ENCODE results near the gene SRP54.
"Not testable (repeated sequence)": the region's sequence is repeated elsewhere in the genome, so short reads cannot be mapped to it uniquely, and the experiment has no call there.

Gene SRP54

GRCh38 chr14:34983148-34983760 is 462 bp downstream of the SRP54 start:
- in situ Hi-C loops (cut with MboI; ENCODE audit: low sequenced_read_pairs), result no loop called here

- in situ Hi-C loops (cut with MboI; ENCODE audit: low sequenced_read_pairs), result no loop called here
Measured at GRCh38 chr14:34983786-34984185, 994 bp downstream of the SRP54 start.

GRCh38 chr14:34985740-34986139 is 2.9 kb downstream of the SRP54 start:
- in situ Hi-C loops (cut with MboI; ENCODE audit: low sequenced_read_pairs), result no loop called here

- in situ Hi-C loops (cut with MboI; ENCODE audit: low sequenced_read_pairs), result no loop called here
Measured at GRCh38 chr14:34987180-34987579, 4.4 kb downstream of the SRP54 start.

- in situ Hi-C loops (cut with MboI; ENCODE audit: low sequenced_read_pairs), result no loop called here
Measured at GRCh38 chr14:34989762-34990161, 7.0 kb downstream of the SRP54 start.

- in situ Hi-C loops (cut with MboI; ENCODE audit: low sequenced_read_pairs), result no loop called here
Measured at GRCh38 chr14:34993426-34993825, 10.6 kb downstream of the SRP54 start.

- in situ Hi-C loops (cut with MboI; ENCODE audit: low sequenced_read_pairs), result no loop called here
Measured at GRCh38 chr14:34994668-34995067, 11.9 kb downstream of the SRP54 start.

- in situ Hi-C loops (cut with MboI; ENCODE audit: low sequenced_read_pairs), result no loop called here
Measured at GRCh38 chr14:34997762-34998161, 15.0 kb downstream of the SRP54 start.

GRCh38 chr14:34999500-34999899 is 16.7 kb downstream of the SRP54 start:
- in situ Hi-C loops (cut with MboI; ENCODE audit: low sequenced_read_pairs), result no loop called here

- in situ Hi-C loops (cut with MboI; ENCODE audit: low sequenced_read_pairs), result no loop called here
Measured at GRCh38 chr14:35001621-35002020, 18.8 kb downstream of the SRP54 start.

GRCh38 chr14:35004839-35005238 is 22.0 kb downstream of the SRP54 start:
- in situ Hi-C loops (cut with MboI; ENCODE audit: low sequenced_read_pairs), result no loop called here

GRCh38 chr14:35016568-35016967 is 33.8 kb downstream of the SRP54 start:
- in situ Hi-C loops (cut with MboI; ENCODE audit: low sequenced_read_pairs), result no loop called here

- in situ Hi-C loops (cut with MboI; ENCODE audit: low sequenced_read_pairs), result no loop called here
Measured at GRCh38 chr14:35020713-35021112, 37.9 kb downstream of the SRP54 start.

- in situ Hi-C loops (cut with MboI; ENCODE audit: low sequenced_read_pairs), result no loop called here
Measured at GRCh38 chr14:35028435-35028834, 45.6 kb downstream of the SRP54 start.

GRCh38 chr14:35032562-35032961 is 49.8 kb downstream of the SRP54 start:
- in situ Hi-C loops (cut with MboI; ENCODE audit: low sequenced_read_pairs), result no loop called here

GRCh38 chr14:35034440-35034833 is 51.6 kb downstream of the SRP54 start:
- in situ Hi-C loops (cut with MboI; ENCODE audit: low sequenced_read_pairs), result no loop called here

- in situ Hi-C loops (cut with MboI; ENCODE audit: low sequenced_read_pairs), result not testable (repeated sequence)
Measured at GRCh38 chr14:35034944-35035554, 52.3 kb downstream of the SRP54 start.

GRCh38 chr14:35038312-35038711 is 55.5 kb downstream of the SRP54 start:
- in situ Hi-C loops (cut with MboI; ENCODE audit: low sequenced_read_pairs), result not testable (repeated sequence)

GRCh38 chr14:35042632-35043031 is 59.8 kb downstream of the SRP54 start:
- in situ Hi-C loops (cut with MboI; ENCODE audit: low sequenced_read_pairs), result no loop called here

GRCh38 chr14:35043046-35043445 is 60.3 kb downstream of the SRP54 start:
- in situ Hi-C loops (cut with MboI; ENCODE audit: low sequenced_read_pairs), result no loop called here

- in situ Hi-C loops (cut with MboI; ENCODE audit: low sequenced_read_pairs), result no loop called here
Measured at GRCh38 chr14:35044939-35045797, 62.4 kb downstream of the SRP54 start.

- in situ Hi-C loops (cut with MboI; ENCODE audit: low sequenced_read_pairs), result no loop called here
Measured at GRCh38 chr14:35045798-35046047, 62.9 kb downstream of the SRP54 start.
